ENCODE measurements around the gene WDR88. TPM values are rescaled to one million over a fixed set of nuclear protein-coding genes. Genes with fewer than 3 reads are reported as not detected.
"Not testable (repeated sequence)": the region's sequence is repeated elsewhere in the genome, so short reads cannot be mapped to it uniquely, and the experiment has no call there.

The WDR88 gene
- total RNA-seq, 2 donors from 2014 or later, result not detected

DNA sequence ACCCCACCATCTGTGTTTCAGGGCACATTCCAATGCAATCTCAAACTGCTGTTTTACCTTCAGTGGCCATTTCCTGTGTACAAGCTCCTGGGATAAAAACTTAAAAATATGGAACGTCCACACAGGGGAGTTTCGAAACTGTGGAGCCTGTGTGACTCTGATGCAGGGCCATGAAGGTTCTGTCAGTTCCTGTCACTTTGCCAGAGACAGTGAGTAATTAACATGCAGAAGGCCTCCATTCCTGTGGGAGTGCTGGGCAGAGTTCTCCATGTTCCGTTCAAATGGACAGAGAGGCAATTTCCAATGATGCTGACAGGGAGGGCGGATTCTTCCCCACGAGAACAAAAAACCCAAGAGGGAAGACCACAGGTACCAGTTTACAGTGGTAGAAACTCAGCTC, 24.4 kb downstream of the WDR88 start:
- Mint-ChIP-seq H3K9me3 (peaks cover 4 to 5% of the 10 kb centered on the region in 2 donors), H3K27ac (no peak overlapping the region), H3K36me3 (peaks cover 0 to 8% of the 10 kb centered on the region in 2 donors)
- ATAC-seq (no peak), DNase-seq (ENCODE audit: low spot score in 2 of 2) (no peak)

DNA sequence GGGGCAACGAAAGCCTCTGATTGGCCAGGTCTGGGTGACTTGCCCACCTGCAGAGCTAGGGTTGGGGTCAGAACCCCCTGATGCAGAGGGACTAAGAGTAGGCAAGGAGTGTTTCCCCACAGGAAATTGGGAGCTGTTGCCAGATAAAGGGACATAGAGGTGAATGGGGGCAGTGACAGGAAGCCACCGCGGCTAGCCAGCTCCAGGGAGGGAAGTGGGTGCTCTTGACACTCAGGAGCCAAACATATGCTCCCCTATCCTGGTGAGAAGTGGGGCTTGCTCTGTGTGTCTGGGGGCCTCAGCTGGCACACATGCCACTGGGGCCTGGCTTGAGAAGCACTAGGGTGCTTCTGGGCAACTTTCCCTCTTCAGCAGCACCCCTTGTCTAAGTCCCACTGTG, 26.0 kb downstream of the WDR88 start:
- no peak for DNase-seq (ENCODE audit: low spot score in 2 of 2)
- Mint-ChIP-seq H3K36me3 (peaks cover 0 to 8% of the 10 kb centered on the region in 2 donors), H3K27ac (peak overlapping the region in 1 of 2 donors; percentile 25), H3K9me3 (peaks cover 4 to 5% of the 10 kb centered on the region in 2 donors)
- ATAC-seq, result no peak

GRCh38 chr19:33158365-33158764, 26.5 kb downstream of the WDR88 start:
- Mint-ChIP-seq H3K27ac (peak overlapping the region in 1 of 2 donors; percentile 25), H3K9me3 (peaks cover 4 to 5% of the 10 kb centered on the region in 2 donors), H3K36me3 (peaks cover 0 to 8% of the 10 kb centered on the region in 2 donors)
- DNase-seq (ENCODE audit: low spot score in 2 of 2), result no peak
- no peak for ATAC-seq

DNA sequence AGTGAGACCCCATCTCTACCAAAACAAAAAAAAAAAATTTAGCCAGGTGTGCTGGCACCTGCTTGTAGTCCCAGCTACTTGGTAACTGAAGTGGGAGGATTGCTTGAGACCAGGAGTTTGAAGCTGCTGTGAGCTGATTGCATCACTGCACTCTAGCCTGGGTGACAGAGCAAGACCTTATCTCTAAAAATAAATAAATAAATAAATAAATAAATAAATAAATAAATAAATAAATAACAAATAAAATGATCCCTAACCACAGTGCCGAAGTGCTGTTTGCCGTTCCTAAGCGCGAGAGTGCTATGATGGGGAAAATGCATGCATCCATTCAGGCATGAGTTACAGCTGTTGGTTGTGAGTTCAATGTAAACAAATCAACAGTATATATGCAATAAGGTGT, 27.2 kb downstream of the WDR88 start:
- Mint-ChIP-seq H3K9me3 (peaks cover 4 to 5% of the 10 kb centered on the region in 2 donors), H3K27ac (no peak overlapping the region), H3K36me3 (peaks cover 0 to 8% of the 10 kb centered on the region in 2 donors)
- ATAC-seq (no peak), DNase-seq (ENCODE audit: low spot score in 2 of 2) (no peak)

DNA sequence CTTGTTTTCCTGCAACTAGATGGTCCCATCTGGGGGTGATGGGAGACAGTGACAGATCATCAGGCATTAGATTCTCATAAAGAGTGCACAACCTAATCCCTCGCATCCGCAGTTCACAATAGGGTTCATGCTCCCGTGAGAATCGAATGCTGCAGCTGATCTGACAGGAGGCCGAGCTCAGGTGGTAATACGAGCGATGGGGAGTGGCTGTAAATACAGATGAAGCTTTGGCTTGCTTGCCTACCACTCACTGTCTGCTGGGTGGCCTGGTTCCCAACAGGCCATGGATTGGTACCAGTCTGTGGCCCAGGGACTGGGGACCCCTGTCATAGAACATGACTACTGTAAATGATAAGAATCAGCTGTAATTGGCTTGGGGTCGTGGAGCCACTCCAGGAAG, 28.0 kb downstream of the WDR88 start:
- DNase-seq (ENCODE audit: low spot score in 2 of 2), result no peak
- Mint-ChIP-seq H3K27ac (peak overlapping the region in 1 of 2 donors; percentile 78), H3K36me3 (peaks cover 0 to 8% of the 10 kb centered on the region in 2 donors), H3K9me3 (peaks cover 4 to 5% of the 10 kb centered on the region in 2 donors)
- peak in 1 of 2 donors; percentile 17 for ATAC-seq

- Mint-ChIP-seq H3K27ac (peak overlapping the region in 1 of 2 donors; percentile 78), H3K9me3 (peaks cover 4 to 5% of the 10 kb centered on the region in 2 donors), H3K36me3 (peaks cover 0 to 8% of the 10 kb centered on the region in 2 donors)
- no peak for DNase-seq (ENCODE audit: low spot score in 2 of 2)
- ATAC-seq, result no peak
These were observed 29.3 kb downstream of the WDR88 start for GRCh38 chr19:33161201-33161600.

- Mint-ChIP-seq H3K9me3 (peaks cover 9% of the 10 kb centered on the region in 2 donors), H3K36me3 (peaks cover 0 to 13% of the 10 kb centered on the region in 2 donors), H3K27ac (no peak overlapping the region)
- DNase-seq (ENCODE audit: low spot score in 2 of 2), result no peak
- ATAC-seq, result no peak
These were observed 31.6 kb downstream of the WDR88 start for GRCh38 chr19:33163481-33163880.

GRCh38 chr19:33166037-33166436, 34.1 kb downstream of the WDR88 start:
- H3K27ac Mint-ChIP-seq; DNase-seq (ENCODE audit: low spot score in 2 of 2): not testable (repeated sequence)
- ATAC-seq, result peak in 1 of 2 donors; percentile 31

GRCh38 chr19:33167438-33167837, 35.5 kb downstream of the WDR88 start:
- Mint-ChIP-seq H3K36me3 (peaks cover 3 to 16% of the 10 kb centered on the region in 2 donors), H3K27ac (no peak overlapping the region), H3K9me3 (peaks cover 5 to 6% of the 10 kb centered on the region in 2 donors)
- no peak for DNase-seq (ENCODE audit: low spot score in 2 of 2)
- no peak for ATAC-seq

More at GRCh38 chr19:33166037-33166436, 34.1 kb downstream of the WDR88 start:
- not testable (repeated sequence) for H3K9me3 Mint-ChIP-seq
- H3K36me3 Mint-ChIP-seq, result peaks cover 0 to 13% of the 10 kb centered on the region in 2 donors

- Mint-ChIP-seq H3K9me3 (peaks cover 5 to 6% of the 10 kb centered on the region in 2 donors), H3K27ac (no peak overlapping the region), H3K36me3 (peaks cover 7 to 19% of the 10 kb centered on the region in 2 donors)
- ATAC-seq (no peak), DNase-seq (ENCODE audit: low spot score in 2 of 2) (no peak)
These were observed 36.6 kb downstream of the WDR88 start for GRCh38 chr19:33168528-33168927.

GRCh38 chr19:33171222-33171795, 39.4 kb downstream of the WDR88 start:
- DNase-seq (ENCODE audit: low spot score in 2 of 2) (no peak), ATAC-seq (no peak)
- peaks cover 18 to 24% of the 10 kb centered on the region in 2 donors for H3K36me3 Mint-ChIP-seq
- no peak overlapping the region for H3K27ac Mint-ChIP-seq
- peaks cover 5 to 6% of the 10 kb centered on the region in 2 donors for H3K9me3 Mint-ChIP-seq

DNA sequence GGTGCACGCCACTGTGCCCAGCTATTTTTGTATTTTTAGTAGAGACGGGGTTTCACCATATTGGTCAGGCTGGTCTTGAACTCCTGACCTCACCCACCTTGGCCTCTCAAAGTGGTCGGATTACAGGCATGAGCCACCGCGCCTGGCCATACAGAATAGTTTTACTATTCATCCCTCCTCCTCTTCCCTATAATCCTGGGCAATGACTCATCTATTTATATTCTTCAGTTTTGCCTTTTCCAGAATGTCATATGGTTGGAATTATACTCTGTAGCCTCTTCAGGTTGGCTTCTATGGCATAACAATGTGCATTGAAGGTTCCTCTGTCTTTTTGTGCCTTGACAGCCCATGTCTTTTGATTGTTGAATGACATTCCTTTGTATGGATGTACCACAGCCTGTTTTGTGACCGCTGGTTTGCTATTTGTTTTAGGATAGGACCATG, 40.0 kb downstream of the WDR88 start:
- Mint-ChIP-seq H3K36me3 (peaks cover 20 to 30% of the 10 kb centered on the region in 2 donors), H3K9me3 (peaks cover 5 to 6% of the 10 kb centered on the region in 2 donors), H3K27ac (no peak overlapping the region)
- ATAC-seq (no peak), DNase-seq (ENCODE audit: low spot score in 2 of 2) (no peak)

- Mint-ChIP-seq H3K36me3 (peaks cover 19 to 20% of the 10 kb centered on the region in 2 donors), H3K9me3 (no peaks in the 10 kb centered on the region), H3K27ac (no peak overlapping the region)
- DNase-seq (ENCODE audit: low spot score in 2 of 2), result no peak
- ATAC-seq, result no peak
These were observed 42.3 kb downstream of the WDR88 start for GRCh38 chr19:33174186-33174585.

GRCh38 chr19:33175156-33175782, 43.4 kb downstream of the WDR88 start:
- H3K36me3 Mint-ChIP-seq, result peaks cover 18 to 20% of the 10 kb centered on the region in 2 donors
- H3K9me3 Mint-ChIP-seq, result no peaks in the 10 kb centered on the region
- peak overlapping the region in 1 of 2 donors; percentile 96 for H3K27ac Mint-ChIP-seq
- no peak for DNase-seq (ENCODE audit: low spot score in 2 of 2)
- no peak for ATAC-seq

DNA sequence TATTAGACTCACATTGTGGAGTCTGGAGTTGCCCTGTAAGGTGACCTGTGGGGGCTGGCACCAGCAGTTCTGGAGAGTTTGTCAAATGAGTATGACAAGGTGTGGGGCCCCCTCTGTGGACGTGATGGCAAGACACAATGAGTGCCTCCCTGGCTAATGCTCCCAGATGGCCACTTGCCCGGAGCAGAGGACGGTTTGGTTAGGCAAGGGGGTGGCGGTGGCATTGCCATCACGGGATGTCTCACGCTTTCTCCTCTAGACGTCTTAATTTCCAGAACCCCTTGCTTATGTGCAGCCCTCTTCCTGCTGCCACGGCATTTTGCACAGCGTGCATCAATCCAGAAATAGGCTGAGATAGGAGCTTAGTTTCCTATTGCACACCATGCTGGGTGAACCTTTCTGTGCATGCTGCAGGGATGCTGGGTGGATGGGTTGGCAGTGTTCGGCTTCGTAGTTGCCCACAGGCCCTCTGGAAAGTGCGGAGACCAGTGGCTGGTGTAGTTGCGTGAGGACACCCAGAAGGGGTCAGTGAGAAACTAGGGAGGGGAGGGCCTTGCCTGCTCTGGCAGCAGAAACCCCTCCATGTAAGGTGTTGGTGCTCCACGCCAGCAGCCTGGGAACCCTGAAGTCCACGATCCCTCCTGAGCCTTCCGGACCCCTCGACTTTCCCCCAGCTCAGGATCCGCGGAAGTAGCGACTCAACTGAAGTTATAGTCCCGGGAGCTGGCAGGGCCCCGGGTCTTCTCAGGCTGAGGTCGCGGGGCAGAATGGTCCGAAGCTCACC, 44.2 kb downstream of the WDR88 start:
- peak in 1 of 2 donors; percentile 2 for ATAC-seq

GRCh38 chr19:33176670-33177416, 44.9 kb downstream of the WDR88 start:
- ATAC-seq (peak; percentile 88 to 90), DNase-seq (ENCODE audit: low spot score in 2 of 2) (peak; percentile 95 to 97)
- H3K36me3 Mint-ChIP-seq, result peaks cover 18 to 20% of the 10 kb centered on the region in 2 donors
- H3K9me3 Mint-ChIP-seq, result no peaks in the 10 kb centered on the region
- H3K27ac Mint-ChIP-seq, result peak overlapping the region; percentile 96 to 100

More for the DNA sequence above, 44.2 kb downstream of the WDR88 start:
- Mint-ChIP-seq H3K36me3 (peaks cover 18 to 20% of the 10 kb centered on the region in 2 donors), H3K27ac (peak overlapping the region; percentile 96 to 100), H3K9me3 (no peaks in the 10 kb centered on the region)
- peak in 1 of 2 donors; percentile 33 for DNase-seq (ENCODE audit: low spot score in 2 of 2)
